ENCODE data around the gene CSRP1. TPM values are rescaled to one million over a fixed set of nuclear protein-coding genes. Genes with fewer than 3 reads are reported as not detected.

Gene CSRP1
- total and polyA plus RNA-seq, 4 donors, result 143 to 278 (median 227) TPM

DNA sequence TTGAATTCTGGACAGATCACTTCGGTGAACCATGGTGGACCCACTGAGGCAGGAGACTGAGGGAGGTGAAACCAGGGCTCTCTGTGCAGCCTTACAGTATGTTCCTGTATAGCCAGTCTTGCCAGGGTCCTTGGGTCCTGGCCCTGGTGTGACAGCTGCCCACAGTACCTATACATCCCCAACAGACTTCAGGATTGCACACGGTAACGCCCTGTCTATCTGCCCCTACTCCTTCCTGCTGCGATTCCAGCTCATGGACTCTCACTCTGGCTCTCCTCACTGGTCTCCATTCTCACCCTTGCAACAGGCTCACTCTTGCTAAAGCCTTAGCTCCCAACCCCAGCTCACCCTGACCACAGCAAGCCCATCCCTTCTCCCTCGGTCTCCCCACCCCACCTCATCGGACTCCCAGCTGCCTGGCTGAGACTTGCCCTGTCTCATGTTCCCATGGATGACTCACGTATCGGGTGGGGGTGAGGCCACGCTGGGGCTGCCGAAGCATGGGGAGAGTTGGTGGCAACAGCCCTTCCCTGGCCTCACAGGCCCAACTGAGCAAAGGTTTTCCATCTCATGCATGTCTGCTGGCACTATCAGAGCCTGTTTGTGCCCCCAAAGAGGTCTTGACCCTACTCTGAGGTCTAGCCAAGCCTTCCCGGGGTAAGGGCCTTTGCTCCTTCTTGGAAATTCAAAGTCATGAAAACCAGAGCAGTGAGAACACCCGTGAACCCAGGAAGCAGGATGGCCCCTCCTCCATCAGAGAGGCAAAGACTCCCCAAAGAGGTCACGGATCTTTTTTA, 45.1 kb downstream of the CSRP1 start:
- peak overlapping the region; percentile 36 to 92 for H3K27ac ChIP-seq (ENCODE audit: low read depth in 1 of 2, low read length in 1 of 2)
- WGBS, 2 donors, result 69 to 90% methylated on average over 13 of the region's 13 CpGs
- ATAC-seq (ENCODE audit: insufficient read depth, low FRiP score) (peak; percentile 61), DNase-seq (no peak)
- TF ChIP-seq, protein P1, sequence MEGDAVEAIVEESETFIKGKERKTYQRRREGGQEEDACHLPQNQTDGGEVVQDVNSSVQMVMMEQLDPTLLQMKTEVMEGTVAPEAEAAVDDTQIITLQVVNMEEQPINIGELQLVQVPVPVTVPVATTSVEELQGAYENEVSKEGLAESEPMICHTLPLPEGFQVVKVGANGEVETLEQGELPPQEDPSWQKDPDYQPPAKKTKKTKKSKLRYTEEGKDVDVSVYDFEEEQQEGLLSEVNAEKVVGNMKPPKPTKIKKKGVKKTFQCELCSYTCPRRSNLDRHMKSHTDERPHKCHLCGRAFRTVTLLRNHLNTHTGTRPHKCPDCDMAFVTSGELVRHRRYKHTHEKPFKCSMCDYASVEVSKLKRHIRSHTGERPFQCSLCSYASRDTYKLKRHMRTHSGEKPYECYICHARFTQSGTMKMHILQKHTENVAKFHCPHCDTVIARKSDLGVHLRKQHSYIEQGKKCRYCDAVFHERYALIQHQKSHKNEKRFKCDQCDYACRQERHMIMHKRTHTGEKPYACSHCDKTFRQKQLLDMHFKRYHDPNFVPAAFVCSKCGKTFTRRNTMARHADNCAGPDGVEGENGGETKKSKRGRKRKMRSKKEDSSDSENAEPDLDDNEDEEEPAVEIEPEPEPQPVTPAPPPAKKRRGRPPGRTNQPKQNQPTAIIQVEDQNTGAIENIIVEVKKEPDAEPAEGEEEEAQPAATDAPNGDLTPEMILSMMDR (IDR thresholded peaks at IDR 0.05; ENCODE audit: control extremely low read depth, extremely low read depth), result no peak
- peaks cover 0 to 15% (median 7%) of the 10 kb centered on the region in 4 donors for H3K36me3 ChIP-seq (ENCODE audit: control insufficient read depth in 4 of 4, insufficient read depth in 4 of 4, low read length in 4 of 4)
- no peak overlapping the region for H3K4me3 ChIP-seq
- H3K9ac ChIP-seq (ENCODE audit: insufficient read depth in 1 of 2, low read length in 2 of 2), result no peak overlapping the region
- peaks cover 0 to 32% (median 8%) of the 10 kb centered on the region in 5 donors for H3K4me1 ChIP-seq (ENCODE audit: control insufficient read depth in 5 of 5, insufficient read depth in 5 of 5, low read length in 5 of 5)
- H3K27me3 ChIP-seq (ENCODE audit: control insufficient read depth in 3 of 3, insufficient read depth in 3 of 3, low read length in 2 of 3), result no peaks in the 10 kb centered on the region
- H3K9me3 ChIP-seq (ENCODE audit: control insufficient read depth in 4 of 4, insufficient read depth in 3 of 4, low read length in 3 of 4), result no peaks in the 10 kb centered on the region

DNA sequence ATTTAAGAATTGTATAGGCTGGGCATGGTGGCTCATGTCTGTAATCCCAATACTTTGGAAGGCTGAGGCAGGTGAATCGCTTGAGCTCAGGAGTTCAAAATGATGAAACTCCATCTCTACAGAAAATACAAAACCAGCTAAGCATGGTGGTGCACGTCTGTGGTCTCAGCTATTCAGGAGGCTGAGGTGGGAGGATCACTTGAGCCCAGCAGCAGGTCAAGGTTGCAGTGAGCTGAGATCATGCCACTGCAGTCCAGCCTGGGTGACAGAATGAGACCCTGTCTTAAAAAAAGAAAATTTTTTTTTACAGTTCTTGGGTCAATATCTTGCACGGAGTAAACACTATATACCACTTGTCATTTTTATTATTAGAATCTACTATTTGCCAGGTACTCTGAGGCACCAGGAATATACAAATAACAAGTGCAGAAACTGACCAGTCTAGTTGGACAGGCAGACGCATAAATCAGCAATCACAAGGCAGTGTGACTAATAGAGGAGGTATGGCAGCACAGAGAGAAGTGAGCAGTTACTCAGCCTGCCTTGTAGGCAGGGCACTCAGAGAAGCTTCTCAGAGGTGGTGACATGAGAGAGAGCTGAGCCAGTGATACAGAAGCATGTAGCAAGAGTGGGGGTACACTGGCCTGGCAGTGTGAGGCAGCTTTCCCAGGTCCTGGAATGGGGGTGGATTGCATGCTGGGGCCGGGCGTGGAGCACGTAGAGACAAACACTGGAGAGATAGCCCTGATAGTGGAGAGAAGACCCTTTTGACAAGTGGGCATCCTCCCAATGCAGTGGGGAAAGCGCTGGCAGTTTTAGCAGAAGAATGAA, 45.9 kb downstream of the CSRP1 start:
- 68 to 84% methylated on average over 8 of the region's 8 CpGs for WGBS, 2 donors
- DNase-seq (peak; percentile 33 to 69 (median 44)), ATAC-seq (ENCODE audit: insufficient read depth, low FRiP score) (peak; percentile 74)
- Histone ChIP-seq H3K9ac (ENCODE audit: insufficient read depth in 1 of 2, low read length in 2 of 2) (no peak overlapping the region), H3K36me3 (ENCODE audit: control insufficient read depth in 4 of 4, insufficient read depth in 4 of 4, low read length in 4 of 4) (peaks cover 0 to 15% (median 7%) of the 10 kb centered on the region in 4 donors), H3K27me3 (ENCODE audit: control insufficient read depth in 3 of 3, insufficient read depth in 3 of 3, low read length in 2 of 3) (no peaks in the 10 kb centered on the region), H3K4me1 (ENCODE audit: control insufficient read depth in 5 of 5, insufficient read depth in 5 of 5, low read length in 5 of 5) (peaks cover 0 to 26% (median 15%) of the 10 kb centered on the region in 5 donors), H3K27ac (ENCODE audit: low read depth in 1 of 2, low read length in 1 of 2) (peak overlapping the region; percentile 56 to 92), H3K9me3 (ENCODE audit: control insufficient read depth in 4 of 4, insufficient read depth in 3 of 4, low read length in 3 of 4) (no peaks in the 10 kb centered on the region), H3K4me3 (no peak overlapping the region)
- TF ChIP-seq, protein P1 (IDR thresholded peaks at IDR 0.05; ENCODE audit: control extremely low read depth, extremely low read depth), result no peak

DNA sequence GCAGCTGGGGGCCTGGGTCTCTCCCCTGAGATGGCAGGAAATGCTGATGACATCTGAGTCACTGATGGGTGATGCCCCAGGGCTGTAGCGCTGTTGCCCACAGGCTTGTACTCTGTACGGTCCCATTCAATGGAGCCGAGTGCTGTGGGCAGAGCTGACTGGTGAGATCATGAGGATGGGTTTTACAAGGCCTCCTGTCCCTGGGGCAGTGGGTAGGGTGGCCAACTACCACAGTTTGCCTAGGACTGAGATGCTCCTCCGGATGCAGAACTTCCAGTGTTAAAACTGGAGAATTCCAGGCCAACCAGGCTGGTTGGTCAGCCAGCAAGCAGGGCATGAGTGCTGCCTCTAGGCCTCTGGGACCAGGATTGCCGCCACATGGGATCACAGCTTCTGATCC, 47.1 kb downstream of the CSRP1 start:
- Histone ChIP-seq H3K9me3 (ENCODE audit: control insufficient read depth in 4 of 4, insufficient read depth in 3 of 4, low read length in 3 of 4) (no peaks in the 10 kb centered on the region), H3K27me3 (ENCODE audit: control insufficient read depth in 3 of 3, insufficient read depth in 3 of 3, low read length in 2 of 3) (no peaks in the 10 kb centered on the region), H3K4me3 (no peak overlapping the region), H3K9ac (ENCODE audit: insufficient read depth in 1 of 2, low read length in 2 of 2) (no peak overlapping the region), H3K27ac (ENCODE audit: low read depth in 1 of 2, low read length in 1 of 2) (peak overlapping the region in 1 of 2 donors; percentile 59), H3K36me3 (ENCODE audit: control insufficient read depth in 4 of 4, insufficient read depth in 4 of 4, low read length in 4 of 4) (peaks cover 0 to 7% (median under 1%) of the 10 kb centered on the region in 4 donors), H3K4me1 (ENCODE audit: control insufficient read depth in 5 of 5, insufficient read depth in 5 of 5, low read length in 5 of 5) (peaks cover 0 to 27% (median 15%) of the 10 kb centered on the region in 5 donors)
- TF ChIP-seq, protein P1 (IDR thresholded peaks at IDR 0.05; ENCODE audit: control extremely low read depth, extremely low read depth), result no peak
- WGBS, 2 donors, result 91 to 96% methylated on average over 5 of the region's 5 CpGs
- ATAC-seq (ENCODE audit: insufficient read depth, low FRiP score) (no peak), DNase-seq (no peak)

All from lung (tissue), 12 donors.